HepG2 (cell line): ENCODE measurements around the gene ABCD2. TPM values are rescaled to one million over a fixed set of nuclear protein-coding genes. Genes with fewer than 3 reads are reported as not detected.

Experiments used
- ATAC-seq: fragments of 200-7000 bp; cut with Tn5 transposase; 3 replicates; pipeline ENCODE4 v1.9.1; 2020; ENCODE audit warnings: mild to moderate bottlenecking, moderate library complexity
- BruUV-seq: library from RNA; stranded (reverse); fragments of 400-500 nt; replicated peaks from 2 replicates; lab custom pipeline; 2021; lab: Mats Ljungman, UMichigan
- CTCF ChIA-PET: fragments of 300-600 bp; formaldehyde crosslinking; extraction: SDS; loops from one replicate; lab custom pipeline; 2021; ENCODE audit warnings: low total read pairs, inconsistent platforms, low intra/inter-chr PET ratio; lab: Yijun Ruan, JAX
- POLR2A ChIA-PET: fragments of 350-600 bp; sonication (Branson Sonifier 250); formaldehyde crosslinking; loops from one replicate; lab custom pipeline; 2020; ENCODE audit warnings: antibody characterized with exemption, inconsistent platforms; lab: Yijun Ruan, JAX
- DNase-seq: peaks from one replicate; pipeline ENCODE4 v3.0.0-alpha.2; 2015; ENCODE audit warnings: low spot score
- FAIRE-seq: peaks from 3 replicates; lab custom pipeline; 2011; peaks lifted over from hg19 to GRCh38; lab: Jason Lieb, UNC
- H2AFZ ChIP-seq: one replicate; pipeline ENCODE4 v1.6.1; 2011; ENCODE audit warnings: low read length, inconsistent platforms
- H3K27ac ChIP-seq: fragments of 300-600 bp; 3 replicates; pipeline ENCODE4 v1.8.0; 2011; ENCODE audit warnings: mixed run types, mild to moderate bottlenecking, mixed read lengths, low read length, inconsistent platforms; ENCODE audit not compliant: insufficient read depth; ENCODE audit errors: extremely low read length
- H3K27me3 ChIP-seq, 2 experiments: fragments of 200-600 bp in 1 of 2; 2 replicates in 1 of 2; 3 replicates in 1 of 2; pipeline versions ENCODE4 v1.6.0 to v1.8.0; 2011; ENCODE audit warnings: low read length in 2 of 2, mild to moderate bottlenecking in 2 of 2, moderate library complexity in 2 of 2, inconsistent platforms in 1 of 2; ENCODE audit not compliant: insufficient read depth in 2 of 2, control insufficient read depth in 1 of 2
- H3K36me3 ChIP-seq, 2 experiments: fragments of 200-600 bp in 1 of 2; replicated peaks in 1 of 2; 2 replicates in 1 of 2; 3 replicates in 1 of 2; pipeline versions ENCODE4 v1.5.1 to v1.8.0; 2011; ENCODE audit warnings: low read length in 2 of 2, inconsistent platforms in 1 of 2; ENCODE audit not compliant: insufficient read depth in 2 of 2, control insufficient read depth in 1 of 2
- H3K4me1 ChIP-seq: 2 replicates; pipeline ENCODE4 v1.5.1; 2012; ENCODE audit warnings: low read length, inconsistent platforms; ENCODE audit not compliant: insufficient read depth
- H3K4me2 ChIP-seq: 2 replicates; pipeline ENCODE4 v1.6.0; 2011; ENCODE audit warnings: low read depth, low read length, inconsistent platforms
- H3K4me3 ChIP-seq, 3 experiments: fragments of 200-600 bp in 1 of 3; sonication (generic), shearing (Covaris generic) in 1 of 3; replicated peaks in 1 of 3; 2 replicates each; pipeline ENCODE4 v1.5.1; 2011 to 2016; ENCODE audit warnings: low read length in 3 of 3, inconsistent platforms in 2 of 3, low read depth in 2 of 3, mild to moderate bottlenecking in 2 of 3, control low read depth in 1 of 3, mixed read lengths in 1 of 3; ENCODE audit not compliant: insufficient read depth in 1 of 3
- H3K79me2 ChIP-seq: one replicate; pipeline ENCODE4 v1.6.1; 2011; ENCODE audit warnings: low read length, inconsistent platforms; ENCODE audit not compliant: insufficient read depth
- H3K9ac ChIP-seq: 2 replicates; pipeline ENCODE4 v1.6.0; 2011; ENCODE audit warnings: mild to moderate bottlenecking, low read depth, low read length, inconsistent platforms; ENCODE audit not compliant: insufficient read depth
- H3K9me3 ChIP-seq: 2 replicates; pipeline ENCODE4 v1.5.1; 2012; ENCODE audit warnings: mild to moderate bottlenecking, low read length
- H4K20me1 ChIP-seq: 2 replicates; pipeline ENCODE4 v1.6.0; 2011; ENCODE audit warnings: inconsistent platforms, mild to moderate bottlenecking, low read length, moderate library complexity; ENCODE audit not compliant: insufficient read depth
- CEBPB ChIP-seq: IDR thresholded peaks from 2 replicates; pipeline ENCODE4 v1.6.1; 2011; ENCODE audit warnings: low read depth, low read length, improper control_type of control experiment, borderline replicate concordance
- MAFK ChIP-seq, 2 experiments: IDR thresholded peaks in 1 of 2; conservative IDR thresholded peaks in 1 of 2; 2 replicates each; pipeline ENCODE4 v1.6.1; 2011; ENCODE audit warnings: improper control_type of control experiment in 2 of 2, low read length in 2 of 2
- MIER3 ChIP-seq: IDR thresholded peaks from 2 replicates; pipeline ENCODE4 v1.6.1; 2016; ENCODE audit warnings: missing compliant biosample characterization, borderline replicate concordance
- ZNF891 ChIP-seq: sonication (generic); formaldehyde crosslinking; IDR thresholded peaks from 2 replicates; pipeline ENCODE4 v1.5.0; 2020; ENCODE audit warnings: mild to moderate bottlenecking, missing genetic modification reagents
- WGBS: methylation state at CpG from one replicate; pipeline ENCODE4 v1.1.6; 2017; ENCODE audit warnings: low lambda C conversion rate; 5-methylcytosine and 5-hydroxymethylcytosine counted together
- in situ Hi-C: cut with HindIII; loops from 2 replicates; pipeline ENCODE4 v1.10.0; 2017; ENCODE audit warnings: low pct_unique_long_range_greater_than_20kb; ENCODE audit not compliant: extremely low pct_ligation_motif_present
- intact Hi-C: fragments of 100-400 bp; cut with micrococcal nuclease; formaldehyde crosslinking; loops from one replicate; pipeline ENCODE4 v1.10.0; 2022; ENCODE audit not compliant: unreplicated experiment
- polyA plus RNA-seq, 8 experiments: library from polyadenylated mRNA; depleted of rRNA in 3 of 8; stranded (reverse) in 7 of 8; unstranded in 1 of 8; fragments of >200 nt; fragmentation: Illumina TruSeq in 4 of 8; extraction: Trizol in 4 of 8; gene quantifications; 2 replicates each; pipeline versions ENCODE4 v1.2.1 to v1.2.3, GENCODE V29; 2011 to 2016; ENCODE audit warnings: low read depth in 4 of 8, missing spikeins in 1 of 8, mixed read lengths in 1 of 8; ENCODE audit not compliant: insufficient read depth in 1 of 8
- total RNA-seq, 5 experiments: library from RNA; depleted of rRNA; stranded (reverse); fragments of >200 nt; fragmentation: Illumina TruSeq; extraction: Trizol; gene quantifications; 2 replicates each; pipeline ENCODE4 v1.2.3, GENCODE V29; 2016; ENCODE audit warnings: low read depth in 1 of 5

Gene ABCD2
- total and polyA plus RNA-seq, 2 of the 13 experiments (the other 11 are each of a cell fraction or from before 2014, with no cell fraction given), result not detected

- Histone ChIP-seq H3K4me2 (no peak overlapping the region), H3K36me3 (no peaks in the 10 kb centered on the region), H3K9me3 (no peaks in the 10 kb centered on the region), H3K9ac (no peak overlapping the region), H3K4me3 (no peak overlapping the region), H3K27ac (no peak overlapping the region), H2AFZ (no peak overlapping the region), H4K20me1 (no peaks in the 10 kb centered on the region), H3K4me1 (no peaks in the 10 kb centered on the region), H3K79me2 (no peaks in the 10 kb centered on the region), H3K27me3 (no peaks in the 10 kb centered on the region)
- ATAC-seq (no peak), FAIRE-seq (no peak), DNase-seq (no peak)
- BruUV-seq, result no TSS peak
- ChIA-PET POLR2A (no interaction called here), CTCF (no interaction called here)
- in situ Hi-C loops, result no loop called here
- TF ChIP-seq CEBPB, result peak; percentile 75; the same call in 1 of the 2 replicates
- no peak for TF ChIP-seq MIER3 (CRISPR knock-in tag)
- WGBS, result 4% methylated on average over 2 of the region's 2 CpGs
- intact Hi-C loops, result no loop called here
These were observed 19.2 kb upstream of the ABCD2 start for GRCh38 chr12:39638840-39639239.

GRCh38 chr12:39638178-39638577 is 18.6 kb upstream of the ABCD2 start:
- Histone ChIP-seq H3K9ac (no peak overlapping the region), H3K27ac (no peak overlapping the region), H3K9me3 (no peaks in the 10 kb centered on the region), H3K4me1 (no peaks in the 10 kb centered on the region), H3K27me3 (no peaks in the 10 kb centered on the region), H3K79me2 (no peaks in the 10 kb centered on the region), H3K4me2 (no peak overlapping the region), H4K20me1 (no peaks in the 10 kb centered on the region), H3K36me3 (no peaks in the 10 kb centered on the region), H3K4me3 (no peak overlapping the region), H2AFZ (no peak overlapping the region)
- no TSS peak for BruUV-seq
- in situ Hi-C loops, result no loop called here
- peak; percentile 6 to 40; a peak in 1 of 4 replicates for TF ChIP-seq MAFK (conservative IDR thresholded peaks at IDR 0.05 in 1 of 2, IDR thresholded peaks at IDR 0.05 in 1 of 2; ENCODE audit: low read length in 2 of 2)
- TF ChIP-seq ZNF891 (CRISPR knock-in tag), result no peak
- ATAC-seq (no peak), DNase-seq (no peak), FAIRE-seq (no peak)
- intact Hi-C loops, result no loop called here
- CTCF ChIA-PET, result no interaction called here
- POLR2A ChIA-PET, result no interaction called here
